GM12878 (cell line): ENCODE measurements around the gene SLC1A5. TPM values are rescaled to one million over a fixed set of nuclear protein-coding genes. Genes with fewer than 3 reads are reported as not detected.

Source experiments
- CEBPB ChIP-seq, 2 experiments: fragments of 150-350 bp in 1 of 2; IDR thresholded peaks; 2 replicates each; pipeline ENCODE4 v1.6.1; 2012 to 2014; ENCODE audit warnings: low read depth in 2 of 2, low read length in 2 of 2, borderline replicate concordance in 1 of 2, inconsistent platforms in 1 of 2
- DPF2 ChIP-seq: fragments of 450-650 bp; IDR thresholded peaks from 2 replicates; pipeline ENCODE4 v1.6.1; 2017; ENCODE audit warnings: mild to moderate bottlenecking
- EED ChIP-seq: sonication (generic); IDR thresholded peaks from 2 replicates; pipeline ENCODE4 v1.6.1; 2016; ENCODE audit warnings: antibody characterized with exemption, low read depth
- EGR1 ChIP-seq, 2 experiments: IDR thresholded peaks; 1 replicate in 1 of 2; 2 replicates in 1 of 2; pipeline ENCODE4 v1.6.1; 2011 to 2012; ENCODE audit warnings: low read depth in 2 of 2, low read length in 2 of 2, borderline replicate concordance in 1 of 2, mild to moderate bottlenecking in 1 of 2, moderate library complexity in 1 of 2
- ELK1 ChIP-seq: IDR thresholded peaks from 2 replicates; pipeline ENCODE4 v1.6.1; 2012; ENCODE audit warnings: low read depth, low read length, improper control_type of control experiment
- EP300 ChIP-seq, 2 experiments: fragments of 150-350 bp in 1 of 2; IDR thresholded peaks; 2 replicates each; pipeline ENCODE4 v1.6.1; 2011 to 2012; ENCODE audit warnings: low read depth in 2 of 2, low read length in 2 of 2, borderline replicate concordance in 1 of 2, improper control_type of control experiment in 1 of 2, inconsistent platforms in 1 of 2; ENCODE audit not compliant: control insufficient read depth in 1 of 2
- FOXK2 ChIP-seq: fragments of 450-650 bp; IDR thresholded peaks from 2 replicates; pipeline ENCODE4 v1.6.1; 2017; ENCODE audit warnings: mild to moderate bottlenecking, moderate library complexity
- GABPA ChIP-seq: IDR thresholded peaks from 2 replicates; pipeline ENCODE4 v1.6.1; 2014; ENCODE audit warnings: antibody characterized with exemption, low read depth, mild to moderate bottlenecking, inconsistent platforms
- GATAD2B ChIP-seq: fragments of 450-650 bp; conservative IDR thresholded peaks from 2 replicates; pipeline ENCODE4 v1.6.1; 2017; ENCODE audit warnings: low read depth, mild to moderate bottlenecking, moderate library complexity
- HDGF ChIP-seq: fragments of 450-650 bp; IDR thresholded peaks from 2 replicates; pipeline ENCODE4 v1.6.1; 2016; ENCODE audit warnings: antibody characterized with exemption
- IRF4 ChIP-seq: IDR thresholded peaks from 2 replicates; pipeline ENCODE4 v1.6.1; 2011; ENCODE audit warnings: low read depth, low read length
- JUNB ChIP-seq: IDR thresholded peaks from 2 replicates; pipeline ENCODE4 v1.6.1; 2016; ENCODE audit warnings: antibody characterized with exemption, mild to moderate bottlenecking
- NR2F1 ChIP-seq: fragments of 450-650 bp; conservative IDR thresholded peaks from 2 replicates; pipeline ENCODE4 v1.6.1; 2017; ENCODE audit warnings: mild to moderate bottlenecking
- RAD21 ChIP-seq: IDR thresholded peaks from 2 replicates; pipeline ENCODE4 v1.6.1; 2011; ENCODE audit warnings: mild to moderate bottlenecking, low read depth, low read length, moderate library complexity; ENCODE audit not compliant: insufficient read depth
- RB1 ChIP-seq: fragments of 450-650 bp; formaldehyde crosslinking; IDR thresholded peaks from 2 replicates; pipeline ENCODE4 v1.6.1; 2017; ENCODE audit warnings: mild to moderate bottlenecking, borderline replicate concordance
- RFX5 ChIP-seq: IDR thresholded peaks from 2 replicates; pipeline ENCODE4 v1.6.1; 2011; ENCODE audit warnings: low read depth, low read length, improper control_type of control experiment
- SKIL ChIP-seq: fragments of 450-650 bp; IDR thresholded peaks from 2 replicates; pipeline ENCODE4 v1.6.1; 2017; ENCODE audit warnings: mild to moderate bottlenecking, low read depth, inconsistent platforms; ENCODE audit not compliant: poor library complexity, severe bottlenecking
- SMC3 ChIP-seq: IDR thresholded peaks from 2 replicates; pipeline ENCODE4 v1.6.1; 2011; ENCODE audit warnings: low read length, improper control_type of control experiment, borderline replicate concordance
- SPI1 ChIP-seq: IDR thresholded peaks from 2 replicates; pipeline ENCODE4 v1.6.1; 2011; ENCODE audit warnings: low read depth, mild to moderate bottlenecking, low read length, moderate library complexity, borderline replicate concordance; ENCODE audit not compliant: insufficient read depth
- ZNF24 ChIP-seq: fragments of 450-650 bp; IDR thresholded peaks from 2 replicates; pipeline ENCODE4 v1.6.1; 2017; ENCODE audit warnings: antibody characterized with exemption, mild to moderate bottlenecking
- polyA plus RNA-seq, 11 experiments: library from polyadenylated mRNA; depleted of rRNA in 4 of 11; unstranded in 6 of 11; stranded (reverse) in 5 of 11; fragments of >200 nt; fragmentation: Nextera tagmentation in 4 of 11; fragmentation: Illumina TruSeq in 1 of 11; extraction: Ambion mirVana in 4 of 11; extraction: Trizol in 1 of 11; gene quantifications; 1 replicate in 1 of 11; 2 replicates in 10 of 11; pipeline versions ENCODE4 v1.2.1 to v1.2.3, GENCODE V29; 2011 to 2016; ENCODE audit warnings: inconsistent platforms in 2 of 11, missing spikeins in 2 of 11, low read depth in 1 of 11
- total RNA-seq, 4 experiments: library from RNA; depleted of rRNA in 3 of 4; stranded (reverse); fragments of >200 nt in 3 of 4; fragmentation: Illumina TruSeq in 1 of 4; extraction: Trizol in 1 of 4; gene quantifications; 2 replicates each; pipeline versions ENCODE4 v1.2.1 to v1.2.3, GENCODE V29; 2013 to 2021
- TF ChIP-seq, protein P1 (sequence below): fragments of 450-650 bp; IDR thresholded peaks from 2 replicates; pipeline ENCODE4 v1.6.1; 2016; ENCODE audit warnings: mild to moderate bottlenecking
- TF ChIP-seq, protein P2 (sequence below): fragments of 450-650 bp; formaldehyde crosslinking; IDR thresholded peaks from 2 replicates; pipeline ENCODE4 v1.4.0; 2022; ENCODE audit warnings: mild to moderate bottlenecking, moderate library complexity

Gene SLC1A5
- total and polyA plus RNA-seq, 10 of the 15 experiments (the other 5 are each of a cell fraction or from before 2014, with no cell fraction given) = 9.1 to 129 (median 60.9) TPM

DNA sequence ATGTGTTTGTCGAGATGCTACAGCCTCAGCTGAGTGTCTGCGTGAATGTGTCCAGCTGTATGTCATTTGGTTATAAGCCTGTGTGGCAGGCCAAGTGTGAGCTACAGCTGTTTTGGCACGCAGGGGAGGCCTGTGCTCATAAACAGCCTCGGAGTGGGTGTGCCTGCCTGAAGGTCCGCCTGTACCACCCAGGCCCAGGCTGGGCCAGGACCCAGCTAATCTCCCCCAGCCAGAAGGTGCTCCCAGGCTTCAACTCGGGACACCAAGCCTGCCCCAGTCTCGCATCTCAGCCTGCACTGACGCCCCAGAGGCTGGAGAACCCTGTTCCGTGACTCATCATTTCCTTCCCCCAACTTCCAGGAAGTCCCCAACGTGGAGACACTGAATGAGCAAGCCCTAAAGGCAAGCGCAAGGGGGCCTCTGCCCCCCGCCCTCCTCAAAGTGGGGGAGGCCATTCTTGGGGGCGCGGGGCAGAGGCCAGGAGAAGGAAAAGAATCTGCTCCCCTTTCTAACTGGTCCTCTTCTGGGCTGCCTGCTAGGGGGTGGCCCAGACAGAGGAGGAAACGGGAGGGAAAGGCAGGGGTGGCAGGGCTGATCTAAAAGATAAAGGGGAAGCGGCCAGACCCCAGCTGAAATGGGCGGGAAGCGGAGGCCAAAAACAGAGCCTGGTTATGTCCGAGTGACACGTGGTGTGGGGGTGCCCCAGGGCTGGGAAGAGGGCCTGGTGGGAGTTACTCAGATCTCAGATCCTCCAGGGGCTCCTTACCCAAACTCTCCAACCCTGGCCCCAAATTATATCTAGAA, 2.0 kb downstream of the SLC1A5 start (continued):
- TF ChIP-seq IRF4 = no peak
- TF ChIP-seq, protein P1, sequence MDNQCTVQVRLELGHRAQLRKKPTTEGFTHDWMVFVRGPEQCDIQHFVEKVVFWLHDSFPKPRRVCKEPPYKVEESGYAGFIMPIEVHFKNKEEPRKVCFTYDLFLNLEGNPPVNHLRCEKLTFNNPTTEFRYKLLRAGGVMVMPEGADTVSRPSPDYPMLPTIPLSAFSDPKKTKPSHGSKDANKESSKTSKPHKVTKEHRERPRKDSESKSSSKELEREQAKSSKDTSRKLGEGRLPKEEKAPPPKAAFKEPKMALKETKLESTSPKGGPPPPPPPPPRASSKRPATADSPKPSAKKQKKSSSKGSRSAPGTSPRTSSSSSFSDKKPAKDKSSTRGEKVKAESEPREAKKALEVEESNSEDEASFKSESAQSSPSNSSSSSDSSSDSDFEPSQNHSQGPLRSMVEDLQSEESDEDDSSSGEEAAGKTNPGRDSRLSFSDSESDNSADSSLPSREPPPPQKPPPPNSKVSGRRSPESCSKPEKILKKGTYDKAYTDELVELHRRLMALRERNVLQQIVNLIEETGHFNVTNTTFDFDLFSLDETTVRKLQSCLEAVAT = no peak
- TF ChIP-seq FOXK2 = no peak
- TF ChIP-seq JUNB = peak; percentile 67
- TF ChIP-seq CEBPB (IDR thresholded peaks at IDR 0.05; ENCODE audit: borderline replicate concordance in 1 of 2, low read depth in 2 of 2, low read length in 2 of 2) = no peak
- no peak for TF ChIP-seq RFX5
- TF ChIP-seq ZNF24 = no peak
- no peak for TF ChIP-seq GABPA
- TF ChIP-seq SKIL = no peak
- no peak for TF ChIP-seq HDGF
- TF ChIP-seq GATAD2B = 0 out of 2 replicates have a peak, but pooled peaks have one; percentile 20
- TF ChIP-seq NR2F1 = no peak
- peak in 1 of 2 experiments; percentile 9; a peak in 1 of 4 replicates for TF ChIP-seq EP300 (IDR thresholded peaks at IDR 0.05; ENCODE audit: borderline replicate concordance in 1 of 2, control insufficient read depth in 1 of 2, low read depth in 2 of 2, low read length in 2 of 2)
- 0 out of 2 replicates have a peak, but pooled peaks have one; percentile 22 for TF ChIP-seq EED
- no peak for TF ChIP-seq SMC3
- TF ChIP-seq SPI1 = peak; percentile 69
- TF ChIP-seq DPF2 = 0 out of 2 replicates have a peak, but pooled peaks have one; percentile 60
- TF ChIP-seq RB1 = no peak; the same call in 1 of the 2 replicates
- TF ChIP-seq ELK1 = no peak
- peak in 1 of 2 experiments; percentile 73; a peak in 1 of 3 replicates for TF ChIP-seq EGR1 (IDR thresholded peaks at IDR 0.05; ENCODE audit: borderline replicate concordance in 1 of 2, low read depth in 2 of 2, low read length in 2 of 2)
- no peak for TF ChIP-seq RAD21
- TF ChIP-seq, protein P2, sequence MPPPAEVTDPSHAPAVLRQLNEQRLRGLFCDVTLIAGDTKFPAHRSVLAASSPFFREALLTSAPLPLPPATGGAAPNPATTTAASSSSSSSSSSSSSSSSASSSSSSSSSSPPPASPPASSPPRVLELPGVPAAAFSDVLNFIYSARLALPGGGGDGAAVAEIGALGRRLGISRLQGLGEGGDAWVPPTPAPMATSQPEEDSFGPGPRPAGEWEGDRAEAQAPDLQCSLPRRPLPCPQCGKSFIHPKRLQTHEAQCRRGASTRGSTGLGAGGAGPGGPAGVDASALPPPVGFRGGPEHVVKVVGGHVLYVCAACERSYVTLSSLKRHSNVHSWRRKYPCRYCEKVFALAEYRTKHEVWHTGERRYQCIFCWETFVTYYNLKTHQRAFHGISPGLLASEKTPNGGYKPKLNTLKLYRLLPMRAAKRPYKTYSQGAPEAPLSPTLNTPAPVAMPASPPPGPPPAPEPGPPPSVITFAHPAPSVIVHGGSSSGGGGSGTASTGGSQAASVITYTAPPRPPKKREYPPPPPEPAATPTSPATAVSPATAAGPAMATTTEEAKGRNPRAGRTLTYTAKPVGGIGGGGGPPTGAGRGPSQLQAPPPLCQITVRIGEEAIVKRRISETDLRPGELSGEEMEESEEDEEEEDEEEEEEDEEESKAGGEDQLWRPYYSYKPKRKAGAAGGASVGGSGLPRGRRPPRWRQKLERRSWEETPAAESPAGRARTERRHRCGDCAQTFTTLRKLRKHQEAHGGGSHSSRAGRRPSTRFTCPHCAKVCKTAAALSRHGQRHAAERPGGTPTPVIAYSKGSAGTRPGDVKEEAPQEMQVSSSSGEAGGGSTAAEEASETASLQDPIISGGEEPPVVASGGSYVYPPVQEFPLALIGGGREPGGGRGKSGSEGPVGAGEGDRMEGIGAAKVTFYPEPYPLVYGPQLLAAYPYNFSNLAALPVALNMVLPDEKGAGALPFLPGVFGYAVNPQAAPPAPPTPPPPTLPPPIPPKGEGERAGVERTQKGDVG (CRISPR knock-in tag) = no peak
